ENCODE measurements around the gene CRPPA. TPM values are rescaled to one million over a fixed set of nuclear protein-coding genes. Genes with fewer than 3 reads are reported as not detected.
"Not testable (repeated sequence)": the region's sequence is repeated elsewhere in the genome, so short reads cannot be mapped to it uniquely, and the experiment has no call there.

CRPPA gene
- total RNA-seq, 1 donor from 2014 or later = 2.9 TPM

DNA sequence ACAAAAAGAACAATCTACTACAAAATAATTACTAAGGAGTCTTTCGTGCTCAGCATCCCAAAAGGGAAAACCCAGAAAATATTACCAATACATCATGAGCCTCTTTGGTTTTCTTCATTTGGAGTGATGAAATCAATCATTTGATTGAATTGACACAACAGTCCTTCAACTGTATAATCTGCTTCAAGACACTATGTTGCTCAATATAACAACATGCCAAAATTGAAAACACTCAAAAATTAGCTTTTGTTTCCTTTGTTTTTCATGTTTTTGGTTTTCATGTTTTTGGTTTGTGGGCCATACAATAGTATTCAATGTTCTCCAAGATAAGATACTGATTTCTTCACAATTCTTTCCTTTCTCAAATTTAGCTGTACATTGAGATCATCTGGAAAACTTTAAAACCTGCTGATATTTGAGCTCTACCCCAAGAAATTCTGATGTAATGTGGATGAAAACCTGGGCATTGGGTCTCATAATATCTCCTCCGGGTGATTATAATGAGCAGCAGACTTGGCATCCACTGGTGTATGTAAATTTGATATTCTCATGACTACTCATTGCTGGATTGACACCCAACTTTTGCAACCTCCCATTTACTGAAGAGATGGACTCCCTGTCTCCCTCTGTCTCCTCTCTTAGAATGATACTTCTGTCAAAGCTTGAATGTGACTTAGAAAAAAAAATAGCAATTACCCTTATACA is 39.6 kb upstream of the CRPPA start:
- no peaks in the 10 kb centered on the region for H3K36me3 Mint-ChIP-seq
- TF ChIP-seq, protein P1, sequence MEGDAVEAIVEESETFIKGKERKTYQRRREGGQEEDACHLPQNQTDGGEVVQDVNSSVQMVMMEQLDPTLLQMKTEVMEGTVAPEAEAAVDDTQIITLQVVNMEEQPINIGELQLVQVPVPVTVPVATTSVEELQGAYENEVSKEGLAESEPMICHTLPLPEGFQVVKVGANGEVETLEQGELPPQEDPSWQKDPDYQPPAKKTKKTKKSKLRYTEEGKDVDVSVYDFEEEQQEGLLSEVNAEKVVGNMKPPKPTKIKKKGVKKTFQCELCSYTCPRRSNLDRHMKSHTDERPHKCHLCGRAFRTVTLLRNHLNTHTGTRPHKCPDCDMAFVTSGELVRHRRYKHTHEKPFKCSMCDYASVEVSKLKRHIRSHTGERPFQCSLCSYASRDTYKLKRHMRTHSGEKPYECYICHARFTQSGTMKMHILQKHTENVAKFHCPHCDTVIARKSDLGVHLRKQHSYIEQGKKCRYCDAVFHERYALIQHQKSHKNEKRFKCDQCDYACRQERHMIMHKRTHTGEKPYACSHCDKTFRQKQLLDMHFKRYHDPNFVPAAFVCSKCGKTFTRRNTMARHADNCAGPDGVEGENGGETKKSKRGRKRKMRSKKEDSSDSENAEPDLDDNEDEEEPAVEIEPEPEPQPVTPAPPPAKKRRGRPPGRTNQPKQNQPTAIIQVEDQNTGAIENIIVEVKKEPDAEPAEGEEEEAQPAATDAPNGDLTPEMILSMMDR (conservative IDR thresholded peaks at IDR 0.05) = no peak
- H3K27ac Mint-ChIP-seq = no peak overlapping the region
- DNase-seq (ENCODE audit: extremely low spot score, unreplicated experiment) = no peak
- no peak overlapping the region for H3K4me3 Mint-ChIP-seq
- H3K4me1 Mint-ChIP-seq (ENCODE audit: unreplicated experiment) = peaks cover 28% of the 10 kb centered on the region
- H3K9me3 Mint-ChIP-seq = no peaks in the 10 kb centered on the region
- H3K27me3 Mint-ChIP-seq = no peaks in the 10 kb centered on the region

GRCh38 chr7:16456303-16456702 is 35.0 kb upstream of the CRPPA start:
- not testable (repeated sequence) for H3K4me1 Mint-ChIP-seq (ENCODE audit: unreplicated experiment); H3K4me3 Mint-ChIP-seq; H3K27ac Mint-ChIP-seq; H3K9me3 Mint-ChIP-seq; H3K36me3 Mint-ChIP-seq; H3K27me3 Mint-ChIP-seq; DNase-seq (ENCODE audit: extremely low spot score, unreplicated experiment)

DNA sequence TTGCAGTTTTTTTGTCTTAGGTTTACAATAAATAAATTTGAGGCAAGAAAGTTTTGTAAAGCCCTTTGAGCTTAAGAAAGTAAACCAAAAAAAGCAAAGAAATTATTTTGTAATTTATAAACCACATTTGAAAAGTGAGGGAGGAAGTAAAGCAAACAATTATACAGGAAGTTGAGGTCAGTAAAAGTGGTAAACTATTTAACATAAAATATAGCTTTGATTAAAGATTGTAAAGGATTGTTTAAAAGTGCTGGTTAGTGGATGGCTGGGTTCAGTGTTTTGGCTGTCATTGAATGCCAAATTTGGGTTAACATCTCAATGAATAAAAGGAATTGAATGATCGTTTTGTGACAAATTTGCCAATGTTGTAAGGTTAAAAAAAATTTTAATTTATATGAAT is 34.3 kb upstream of the CRPPA start:
- DNase-seq (ENCODE audit: extremely low spot score, unreplicated experiment) = no peak
- Mint-ChIP-seq H3K9me3 (no peaks in the 10 kb centered on the region), H3K36me3 (no peaks in the 10 kb centered on the region), H3K4me3 (no peak overlapping the region), H3K27me3 (no peaks in the 10 kb centered on the region), H3K4me1 (ENCODE audit: unreplicated experiment) (no peaks in the 10 kb centered on the region), H3K27ac (no peak overlapping the region)
- TF ChIP-seq, protein P1 (conservative IDR thresholded peaks at IDR 0.05) = no peak

DNA sequence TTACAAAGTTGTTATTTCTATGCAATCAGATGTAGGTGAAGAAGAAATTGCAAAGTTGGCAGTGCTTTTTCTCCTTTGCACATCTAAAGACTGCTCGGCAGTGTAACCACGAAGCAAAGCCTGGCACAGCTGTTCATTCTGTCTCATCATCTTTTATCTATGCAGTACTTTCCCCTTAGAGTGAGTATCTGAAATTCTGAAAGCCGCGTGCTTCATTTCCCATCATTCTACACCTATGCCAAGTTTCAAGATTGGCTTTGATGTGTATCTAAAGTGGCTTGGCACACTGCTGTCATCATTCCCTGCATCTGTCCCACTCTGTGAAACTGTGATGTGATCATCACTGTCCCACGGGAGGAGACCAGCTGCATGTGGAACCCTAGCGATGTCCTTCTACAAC is 29.0 kb upstream of the CRPPA start:
- Mint-ChIP-seq H3K9me3 (no peaks in the 10 kb centered on the region), H3K36me3 (no peaks in the 10 kb centered on the region), H3K4me3 (no peak overlapping the region), H3K27me3 (no peaks in the 10 kb centered on the region), H3K27ac (no peak overlapping the region), H3K4me1 (ENCODE audit: unreplicated experiment) (no peaks in the 10 kb centered on the region)
- TF ChIP-seq, protein P1 (conservative IDR thresholded peaks at IDR 0.05) = no peak
- no peak for DNase-seq (ENCODE audit: extremely low spot score, unreplicated experiment)

- TF ChIP-seq, protein P1 (conservative IDR thresholded peaks at IDR 0.05) = no peak
- H3K27me3 Mint-ChIP-seq = no peaks in the 10 kb centered on the region
- no peaks in the 10 kb centered on the region for H3K36me3 Mint-ChIP-seq
- H3K9me3 Mint-ChIP-seq = no peaks in the 10 kb centered on the region
- H3K27ac Mint-ChIP-seq = no peak overlapping the region
- no peak for DNase-seq (ENCODE audit: extremely low spot score, unreplicated experiment)
- no peak overlapping the region for H3K4me3 Mint-ChIP-seq
- no peaks in the 10 kb centered on the region for H3K4me1 Mint-ChIP-seq (ENCODE audit: unreplicated experiment)
Observed at GRCh38 chr7:16447876-16448275, 26.5 kb upstream of the CRPPA start.

GRCh38 chr7:16446508-16446907 is 25.2 kb upstream of the CRPPA start:
- TF ChIP-seq, protein P1 (conservative IDR thresholded peaks at IDR 0.05) = no peak
- no peak overlapping the region for H3K4me3 Mint-ChIP-seq
- no peak overlapping the region for H3K27ac Mint-ChIP-seq
- H3K9me3 Mint-ChIP-seq = no peaks in the 10 kb centered on the region
- DNase-seq (ENCODE audit: extremely low spot score, unreplicated experiment) = no peak
- H3K4me1 Mint-ChIP-seq (ENCODE audit: unreplicated experiment) = no peaks in the 10 kb centered on the region
- H3K36me3 Mint-ChIP-seq = no peaks in the 10 kb centered on the region
- no peaks in the 10 kb centered on the region for H3K27me3 Mint-ChIP-seq

- H3K27ac Mint-ChIP-seq; H3K4me3 Mint-ChIP-seq; H3K4me1 Mint-ChIP-seq (ENCODE audit: unreplicated experiment); H3K36me3 Mint-ChIP-seq; H3K9me3 Mint-ChIP-seq; H3K27me3 Mint-ChIP-seq; DNase-seq (ENCODE audit: extremely low spot score, unreplicated experiment): not testable (repeated sequence)
Observed at GRCh38 chr7:16443871-16444270, 22.5 kb upstream of the CRPPA start.
